NCI-H1930 (cell line): ENCODE measurements around the gene HES7.
A peak's percentile ranks its signal among the peaks of the same experiment; 100 is the strongest.

Source experiments
- DNase-seq, 2 experiments: peaks; one replicate each; lab custom pipeline; 2025; lab: John Stamatoyannopoulos, UW

Gene HES7

GRCh38 chr17:8142887-8143580 lies 19.1 kb upstream of the HES7 start:
- DNase-seq = no peak

DNA sequence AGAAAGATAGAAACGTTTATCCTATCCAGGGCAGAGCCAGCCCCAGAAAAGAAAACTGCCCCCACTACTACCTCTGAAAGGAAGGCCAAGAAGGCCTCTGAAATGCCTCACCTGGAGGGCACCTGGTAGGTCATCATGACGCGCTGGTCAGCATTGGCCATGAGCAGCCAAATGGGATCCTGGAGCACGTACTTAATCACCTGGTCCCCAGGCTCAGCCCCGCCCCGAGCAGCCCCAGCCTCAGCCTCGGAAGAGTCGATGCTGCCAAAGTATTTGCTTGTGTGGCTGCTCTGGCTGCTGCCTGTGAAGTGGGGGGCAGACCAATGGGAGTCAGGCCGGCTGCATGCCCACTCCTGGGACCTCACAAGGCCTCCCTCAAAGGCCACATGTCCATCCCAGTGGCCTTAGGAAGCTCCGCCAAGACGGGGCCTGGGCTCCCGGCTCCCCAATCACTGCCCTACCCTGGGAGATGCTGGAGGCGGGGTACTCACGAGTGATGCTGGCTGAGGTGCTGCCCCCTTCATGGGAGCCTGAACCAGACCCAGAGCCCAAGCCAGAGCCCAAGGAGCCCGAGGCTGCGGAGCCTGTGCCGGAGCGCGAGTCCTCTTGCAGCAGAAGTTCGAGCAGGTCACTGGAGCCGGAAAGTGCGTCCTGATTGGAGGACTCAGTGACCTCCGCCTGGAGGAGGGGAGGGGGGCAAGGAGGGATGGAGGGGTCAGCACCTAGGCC lies 18.4 kb upstream of the HES7 start:
- no peak for DNase-seq

GRCh38 chr17:8141741-8142140 lies 17.8 kb upstream of the HES7 start:
- DNase-seq = no peak

DNA sequence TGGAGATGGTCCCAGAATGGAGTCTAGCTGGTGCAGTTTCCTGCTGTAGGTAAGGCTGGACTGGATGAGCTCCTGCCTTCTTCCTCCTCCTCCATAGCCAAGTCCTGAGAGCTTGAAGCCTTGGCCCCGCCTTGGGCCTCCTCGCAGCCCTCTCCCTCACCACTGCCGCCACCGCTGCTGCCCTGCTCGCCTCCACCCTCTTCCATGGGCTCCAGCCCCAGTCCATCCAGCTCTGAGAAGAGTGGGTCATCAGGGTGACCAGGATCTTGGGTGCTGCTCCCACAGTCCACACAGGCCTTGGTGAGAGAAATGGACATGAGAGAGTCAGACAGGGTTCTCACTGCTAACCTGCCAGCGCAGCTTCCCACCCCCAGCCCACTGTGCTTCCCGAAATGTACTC lies 17.1 kb upstream of the HES7 start:
- DNase-seq = no peak

- no peak for DNase-seq
Observed at GRCh38 chr17:8140065-8141029, 16.4 kb upstream of the HES7 start.

- peak; percentile 93 to 97 for DNase-seq
Observed at GRCh38 chr17:8138672-8139371, 14.9 kb upstream of the HES7 start.

GRCh38 chr17:8138374-8138671 lies 14.4 kb upstream of the HES7 start:
- DNase-seq = no peak

GRCh38 chr17:8137645-8138373 lies 13.9 kb upstream of the HES7 start:
- DNase-seq = no peak

DNA sequence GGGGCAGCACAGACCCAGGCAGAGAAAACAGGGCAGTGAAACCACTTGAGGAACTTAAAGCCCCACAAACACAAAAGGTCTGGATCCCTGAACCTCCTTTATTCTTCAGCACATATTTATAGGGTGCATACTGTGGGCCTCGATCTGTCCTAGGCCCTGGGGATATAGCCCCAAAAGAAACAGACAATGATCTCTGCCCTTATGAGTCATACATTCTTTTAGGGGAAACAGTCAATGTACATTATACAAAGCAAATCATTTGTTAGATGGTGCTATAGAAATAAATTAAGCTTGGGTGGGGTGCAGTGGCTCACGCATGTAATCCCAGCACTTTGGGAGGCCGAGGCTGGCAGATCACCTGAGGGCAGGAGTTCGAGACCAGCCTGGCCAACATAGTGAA lies 10.0 kb upstream of the HES7 start:
- DNase-seq = no peak

DNA sequence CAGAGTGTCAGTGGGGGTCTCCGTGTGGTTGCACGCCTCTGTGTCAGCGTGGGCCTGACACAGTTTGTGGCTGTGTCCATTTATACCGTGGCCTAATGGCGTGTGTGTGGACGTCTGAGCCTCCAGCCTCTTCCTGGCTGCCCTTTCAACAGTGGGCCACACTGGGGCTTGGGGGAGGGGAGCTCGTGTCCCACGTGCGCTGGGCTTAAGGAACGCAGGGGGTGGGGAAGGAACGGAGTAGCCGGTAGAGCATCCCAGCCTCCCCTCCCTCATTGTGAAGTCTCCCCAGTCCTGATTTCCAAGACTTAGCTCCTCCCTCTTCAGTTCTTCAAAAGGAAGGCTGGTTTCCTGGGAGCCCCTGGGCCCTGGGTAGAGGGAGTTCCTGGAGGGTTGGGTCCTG lies 9.5 kb upstream of the HES7 start:
- DNase-seq = no peak

DNA sequence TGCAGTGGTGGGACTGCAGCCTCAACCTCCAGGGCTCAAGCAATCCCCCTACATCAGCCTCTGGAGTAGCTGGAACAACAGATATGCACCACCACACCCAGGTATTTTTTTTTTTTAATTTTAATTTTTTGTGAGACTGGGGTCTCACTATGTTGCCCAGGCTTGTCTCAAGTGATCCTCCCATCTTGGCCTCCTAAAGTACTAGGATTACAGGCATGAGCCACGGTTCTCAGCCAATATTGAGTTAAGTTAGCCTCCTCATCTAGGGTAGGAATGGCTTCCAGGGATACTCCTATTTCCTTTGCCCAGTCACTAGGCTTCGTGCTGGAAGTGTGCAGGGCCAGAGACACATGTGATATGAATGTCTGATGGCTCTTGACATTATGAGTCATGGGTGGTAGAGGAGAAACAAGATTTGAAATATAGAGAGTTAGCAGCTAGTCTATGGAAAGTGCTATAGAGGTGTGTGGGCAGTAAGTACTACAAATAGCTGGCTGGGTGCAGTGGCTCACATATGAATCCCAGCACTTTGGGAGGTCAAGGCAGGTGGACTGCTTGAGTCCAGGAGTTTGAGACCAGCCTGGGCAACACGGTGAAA lies 8.0 kb upstream of the HES7 start:
- no peak for DNase-seq

- no peak for DNase-seq
Observed at GRCh38 chr17:8128125-8128784, 4.3 kb upstream of the HES7 start.

GRCh38 chr17:8126491-8127066 lies 2.7 kb upstream of the HES7 start:
- DNase-seq = peak; percentile 69 to 75

- DNase-seq = peak in 1 of 2 experiments; percentile 33
Observed at GRCh38 chr17:8125947-8126490, 2.1 kb upstream of the HES7 start.

DNA sequence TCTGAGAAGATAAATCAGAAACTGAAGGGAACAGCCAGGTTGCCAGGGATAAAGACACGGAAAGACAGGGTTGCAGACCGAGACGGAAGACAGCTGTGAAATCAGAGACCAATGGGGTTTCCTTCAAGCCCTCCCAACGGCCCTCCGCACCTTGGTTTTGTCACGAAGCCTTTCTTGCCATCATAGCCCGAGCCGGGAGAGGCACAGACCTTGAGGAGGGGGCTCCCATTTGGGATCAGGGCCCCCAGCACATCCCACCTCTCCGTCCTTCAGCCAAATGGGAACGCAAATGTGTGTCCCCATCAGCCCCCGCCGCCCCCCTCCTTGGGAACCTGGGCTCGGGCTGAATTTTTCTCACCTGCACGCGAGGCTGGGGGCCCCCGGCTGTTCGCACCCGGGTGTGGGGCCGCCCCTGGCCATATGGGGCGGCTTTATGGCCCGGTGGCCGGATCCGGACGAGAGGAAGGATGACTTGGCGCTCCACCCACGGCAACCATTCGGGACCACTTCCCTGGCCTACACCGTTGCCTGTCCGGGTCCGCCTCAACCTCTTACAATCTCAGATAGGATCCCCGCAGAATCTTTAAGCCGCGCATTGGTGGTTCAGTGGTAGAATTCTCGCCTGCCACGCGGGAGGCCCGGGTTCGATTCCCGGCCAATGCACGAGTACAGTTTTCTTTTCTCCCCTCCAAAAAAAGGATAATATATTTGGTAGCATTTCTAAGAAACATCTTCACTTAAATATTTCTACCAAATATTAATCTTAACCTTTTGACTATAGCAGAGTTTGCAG lies 1.4 kb upstream of the HES7 start:
- DNase-seq = peak; percentile 57 to 81

DNA sequence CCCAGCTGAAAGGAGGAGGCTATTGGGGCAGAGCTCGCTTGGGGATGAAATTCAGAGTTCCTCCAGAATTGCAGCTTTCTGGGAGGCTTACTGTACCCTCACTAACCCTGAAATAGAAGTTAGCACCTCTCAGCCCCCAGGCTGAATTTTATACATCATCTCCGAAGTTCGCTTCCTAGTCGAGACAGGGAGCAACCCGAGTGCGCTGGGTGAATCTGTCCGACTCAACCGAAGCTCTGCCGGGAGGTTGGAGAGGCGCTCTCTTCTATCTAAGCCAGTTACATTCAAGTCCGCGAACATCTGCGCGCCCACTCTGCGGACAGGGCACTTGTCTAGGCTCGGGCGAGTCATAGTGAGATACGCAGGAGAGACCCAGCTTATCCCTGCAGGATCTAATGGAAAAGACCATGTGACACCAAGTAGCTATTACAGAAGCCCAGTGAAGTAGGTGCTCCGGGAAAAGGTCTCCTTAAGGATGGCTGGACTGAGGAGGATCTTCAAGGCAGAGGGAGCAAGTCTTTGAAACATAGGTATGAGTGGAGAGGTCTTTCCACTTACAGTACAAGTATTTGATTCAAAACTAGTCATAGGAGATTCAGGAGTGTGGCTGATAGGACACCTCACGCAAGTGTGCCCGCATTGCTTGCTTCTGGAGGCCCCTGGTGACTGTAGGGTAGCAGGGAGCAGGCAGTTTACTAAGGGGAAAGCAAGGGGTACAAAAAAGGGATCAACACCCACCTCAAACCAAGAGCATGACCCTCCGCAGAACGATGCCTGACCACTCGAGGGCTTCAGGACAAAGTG lies 646 bp upstream of the HES7 start:
- DNase-seq = no peak

- DNase-seq = no peak
Observed at GRCh38 chr17:8122924-8123694, 797 bp downstream of the HES7 start.
